ENCODE measurements around the gene CTNNAL1. TPM values are rescaled to one million over a fixed set of nuclear protein-coding genes. Genes with fewer than 3 reads are reported as not detected.

Gene CTNNAL1
- total and polyA plus RNA-seq, 9 of the 15 experiments (the other 6 are each of a cell fraction or from before 2014, with no cell fraction given), result 23.2 to 78.0 (median 46.7) TPM

- TF ChIP-seq ELF4 (CRISPR knock-in tag; IDR thresholded peaks at IDR 0.05) (no peak), ZC3H4 (CRISPR knock-in tag; IDR thresholded peaks at IDR 0.05; ENCODE audit: borderline replicate concordance) (peak; percentile 81; the same call in 1 of the 2 replicates), SRF (CRISPR knock-in tag; IDR thresholded peaks at IDR 0.05) (no peak), SMC3 (conservative IDR thresholded peaks at IDR 0.05; ENCODE audit: insufficient read depth, low read depth, low read length) (no peak), FUS (optimal IDR thresholded peaks at IDR 0.05; ENCODE audit: low read depth, low read length) (no peak), NELFE (IDR thresholded peaks at IDR 0.05; ENCODE audit: insufficient read depth, insufficient read length) (no peak), DLX4 (CRISPR knock-in tag; IDR thresholded peaks at IDR 0.05) (no peak), HMG20A (CRISPR knock-in tag; conservative IDR thresholded peaks at IDR 0.05) (no peak), CTCFL (IDR thresholded peaks at IDR 0.05; ENCODE audit: borderline replicate concordance, insufficient read depth, low read depth, low read length, poor library complexity, severe bottlenecking) (no peak), E2F4 (CRISPR knock-in tag; IDR thresholded peaks at IDR 0.05; ENCODE audit: low read depth) (no peak), ZBTB40 (IDR thresholded peaks at IDR 0.05) (peak; percentile 42; the same call in 1 of the 2 replicates), ZBTB40 (CRISPR knock-in tag; IDR thresholded peaks at IDR 0.05) (no peak), GATA2 (CRISPR knock-in tag; IDR thresholded peaks at IDR 0.05) (no peak), SP1 (CRISPR knock-in tag; IDR thresholded peaks at IDR 0.05) (peak; percentile 40; the same call in 1 of the 2 replicates)
These were observed 1.1 kb downstream of the CTNNAL1 start (continued) for GRCh38 chr9:109012009-109012875.
